Bronchial epithelial cell (primary cell): ENCODE results near the gene ELOVL6. TPM values are rescaled to one million over a fixed set of nuclear protein-coding genes. Genes with fewer than 3 reads are reported as not detected.
A peak's percentile ranks its signal among the peaks of the same experiment; 100 is the strongest.

Experiments used
- DNase-seq: peaks from one replicate; pipeline ENCODE4 v3.0.0-alpha.2; 2010; ENCODE audit warnings: low read depth
- FAIRE-seq: peaks from 2 replicates; lab custom pipeline; 2011; peaks lifted over from hg19 to GRCh38; lab: Jason Lieb, UNC
- H3K27me3 ChIP-seq: 2 replicates; pipeline ENCODE4 v1.5.1; 2011; ENCODE audit warnings: low read length; ENCODE audit not compliant: control insufficient read depth, insufficient read depth
- H3K36me3 ChIP-seq: 2 replicates; pipeline ENCODE4 v1.5.1; 2011; ENCODE audit warnings: low read length; ENCODE audit not compliant: control insufficient read depth, insufficient read depth
- H3K4me3 ChIP-seq: 2 replicates; pipeline ENCODE4 v1.5.1; 2011; ENCODE audit warnings: mild to moderate bottlenecking, low read depth, low read length, control low read depth
- CTCF ChIP-seq: IDR thresholded peaks from 2 replicates; pipeline ENCODE4 v1.5.1; 2011; ENCODE audit warnings: mild to moderate bottlenecking, moderate library complexity, low read length, control low read depth, inconsistent platforms; ENCODE audit not compliant: insufficient read depth, severe bottlenecking
- total RNA-seq: library from RNA; depleted of rRNA; stranded (reverse); fragments of >200 nt; gene quantifications from 2 replicates; pipeline ENCODE4 v1.2.1, GENCODE V29; 2014

ELOVL6 gene
- total RNA-seq, 1 donor from 2014 or later, result 6.8 TPM

DNA sequence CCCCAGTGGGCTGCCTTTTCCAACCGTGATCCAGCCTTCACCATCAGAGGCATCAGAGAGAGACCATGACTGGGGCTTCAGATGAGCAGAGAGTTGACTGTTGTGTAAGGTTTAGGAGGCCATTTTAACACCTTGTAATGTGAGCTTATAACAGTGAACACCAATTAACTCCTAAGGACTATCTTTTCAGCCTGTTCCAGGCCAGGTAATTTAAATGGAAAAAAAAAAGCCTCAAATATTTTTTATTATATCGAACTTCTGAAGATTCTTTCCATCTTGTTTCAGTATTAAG, 13.3 kb upstream of the ELOVL6 start:
- no peak for FAIRE-seq
- no peaks in the 10 kb centered on the region for H3K36me3 ChIP-seq
- H3K4me3 ChIP-seq, result no peak overlapping the region
- no peak for DNase-seq
- no peaks in the 10 kb centered on the region for H3K27me3 ChIP-seq
- TF ChIP-seq CTCF, result no peak

- TF ChIP-seq CTCF, result peak; percentile 63
- no peaks in the 10 kb centered on the region for H3K27me3 ChIP-seq
- no peak for FAIRE-seq
- H3K36me3 ChIP-seq, result no peaks in the 10 kb centered on the region
- DNase-seq, result peak; percentile 56
- no peak overlapping the region for H3K4me3 ChIP-seq
Observed at GRCh38 chr4:110211007-110211769, 12.8 kb upstream of the ELOVL6 start.

- no peak for FAIRE-seq
- no peak overlapping the region for H3K4me3 ChIP-seq
- no peaks in the 10 kb centered on the region for H3K27me3 ChIP-seq
- DNase-seq, result no peak
- H3K36me3 ChIP-seq, result no peaks in the 10 kb centered on the region
- TF ChIP-seq CTCF, result no peak
Observed at GRCh38 chr4:110208419-110208818, 10.0 kb upstream of the ELOVL6 start.

- DNase-seq (no peak), FAIRE-seq (no peak)
- no peaks in the 10 kb centered on the region for H3K36me3 ChIP-seq
- no peak for TF ChIP-seq CTCF
- H3K4me3 ChIP-seq, result no peak overlapping the region
- no peaks in the 10 kb centered on the region for H3K27me3 ChIP-seq
Observed at GRCh38 chr4:110207233-110207632, 8.8 kb upstream of the ELOVL6 start.

DNA sequence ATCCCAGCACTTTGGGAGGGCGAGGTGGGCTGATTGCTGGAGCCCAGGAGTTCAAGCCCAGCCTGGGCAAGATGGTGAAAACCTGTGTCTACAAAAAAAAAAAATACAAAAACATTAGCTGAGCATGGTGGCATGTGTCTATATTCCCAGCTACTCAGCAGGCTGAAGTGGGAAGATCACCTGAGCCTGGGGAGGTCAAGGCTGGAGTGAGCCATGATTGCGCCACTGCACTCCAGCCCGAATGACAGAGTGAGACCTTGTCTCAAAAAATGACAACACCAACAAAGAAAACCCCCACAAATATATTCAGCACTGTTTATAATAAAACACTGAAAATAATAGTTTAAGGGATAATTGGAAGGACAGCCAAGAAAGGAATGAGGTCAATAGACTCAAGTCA, 3.6 kb upstream of the ELOVL6 start:
- H3K27me3 ChIP-seq, result no peaks in the 10 kb centered on the region
- no peak for TF ChIP-seq CTCF
- FAIRE-seq (no peak), DNase-seq (no peak)
- H3K36me3 ChIP-seq, result no peaks in the 10 kb centered on the region
- H3K4me3 ChIP-seq, result no peak overlapping the region

GRCh38 chr4:110201502-110201901, 3.1 kb upstream of the ELOVL6 start:
- DNase-seq (no peak), FAIRE-seq (no peak)
- H3K27me3 ChIP-seq, result no peaks in the 10 kb centered on the region
- H3K4me3 ChIP-seq, result no peak overlapping the region
- no peaks in the 10 kb centered on the region for H3K36me3 ChIP-seq
- no peak for TF ChIP-seq CTCF
